DMS79 treated with DMSO at 0.1 percent for 48 hours (cell line): ENCODE measurements around the gene TRMT1.
"Not testable (repeated sequence)": the region's sequence is repeated elsewhere in the genome, so short reads cannot be mapped to it uniquely, and the experiment has no call there.

Source experiments
- DNase-seq: peaks from one replicate; lab custom pipeline; 2025; lab: John Stamatoyannopoulos, UW

TRMT1 gene

DNA sequence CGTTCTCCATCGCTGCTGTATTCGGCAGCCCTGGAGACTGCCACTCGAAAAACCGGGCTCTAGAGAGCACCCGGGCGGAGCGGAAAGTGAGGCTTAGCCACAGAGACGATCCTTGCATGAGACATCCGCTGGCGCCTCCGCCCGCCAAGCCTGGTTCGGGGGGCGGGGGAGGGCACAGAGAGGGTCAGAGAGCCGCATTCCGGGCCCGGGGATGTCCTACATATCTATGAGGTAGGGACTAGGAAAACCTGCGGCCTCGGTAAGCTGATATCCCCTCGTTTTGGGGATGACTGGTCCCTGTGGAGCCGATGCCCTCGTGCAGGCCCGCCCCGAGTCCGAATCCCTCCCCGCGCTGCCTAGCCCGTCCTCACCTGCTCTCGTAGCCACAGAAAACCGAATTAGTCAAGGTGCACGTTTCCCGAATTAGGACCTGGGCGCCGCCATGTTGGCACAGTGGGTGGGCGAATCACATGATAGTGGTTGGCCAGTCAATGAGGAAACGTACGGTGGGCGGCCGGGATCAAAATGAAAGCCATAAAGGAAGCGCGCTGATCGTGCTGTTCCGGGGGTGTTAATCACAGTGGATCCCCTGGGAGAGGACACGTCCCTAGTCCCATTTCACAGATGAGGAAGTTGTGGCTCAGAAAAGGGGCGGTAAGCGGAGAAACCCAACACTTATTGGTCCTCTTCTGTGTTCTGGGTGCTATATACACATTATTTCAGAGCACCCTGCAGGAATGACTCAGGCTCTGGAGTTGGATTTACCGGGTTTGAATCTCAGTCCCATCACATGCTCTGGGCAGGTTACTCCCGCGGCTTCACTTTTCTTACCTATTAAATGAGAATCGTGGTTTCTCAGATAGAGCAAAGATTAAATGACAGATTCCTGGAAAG lies at the start of gene TRMT1:
Gene TRMT1, minus strand, starts transcription at position 459 of the 894 bp plus-strand sequence. Its CDS starts 341 bp downstream, at position 118.
- DNase-seq, result peak; percentile 93

DNA sequence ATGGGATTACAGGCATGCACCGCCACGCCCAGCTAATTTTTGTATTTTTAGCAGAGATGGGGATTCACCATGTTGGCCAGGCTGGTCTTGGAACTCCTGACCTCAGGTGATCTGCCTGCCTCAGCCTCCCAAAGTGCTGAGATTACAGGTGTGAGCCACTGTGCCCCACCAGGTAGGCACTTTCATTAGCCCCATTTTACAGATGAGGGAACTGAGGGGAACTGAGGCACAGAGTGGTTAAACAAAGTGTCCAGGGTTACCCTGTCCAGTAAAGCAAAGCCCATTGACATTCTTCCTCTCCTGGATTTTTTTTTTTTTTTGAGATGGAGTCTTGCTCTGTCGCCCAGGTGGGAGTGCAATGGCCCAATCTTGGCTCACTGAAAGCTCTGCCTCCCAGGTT lies 49.6 kb upstream of the TRMT1 start:
- DNase-seq, result not testable (repeated sequence)

DNA sequence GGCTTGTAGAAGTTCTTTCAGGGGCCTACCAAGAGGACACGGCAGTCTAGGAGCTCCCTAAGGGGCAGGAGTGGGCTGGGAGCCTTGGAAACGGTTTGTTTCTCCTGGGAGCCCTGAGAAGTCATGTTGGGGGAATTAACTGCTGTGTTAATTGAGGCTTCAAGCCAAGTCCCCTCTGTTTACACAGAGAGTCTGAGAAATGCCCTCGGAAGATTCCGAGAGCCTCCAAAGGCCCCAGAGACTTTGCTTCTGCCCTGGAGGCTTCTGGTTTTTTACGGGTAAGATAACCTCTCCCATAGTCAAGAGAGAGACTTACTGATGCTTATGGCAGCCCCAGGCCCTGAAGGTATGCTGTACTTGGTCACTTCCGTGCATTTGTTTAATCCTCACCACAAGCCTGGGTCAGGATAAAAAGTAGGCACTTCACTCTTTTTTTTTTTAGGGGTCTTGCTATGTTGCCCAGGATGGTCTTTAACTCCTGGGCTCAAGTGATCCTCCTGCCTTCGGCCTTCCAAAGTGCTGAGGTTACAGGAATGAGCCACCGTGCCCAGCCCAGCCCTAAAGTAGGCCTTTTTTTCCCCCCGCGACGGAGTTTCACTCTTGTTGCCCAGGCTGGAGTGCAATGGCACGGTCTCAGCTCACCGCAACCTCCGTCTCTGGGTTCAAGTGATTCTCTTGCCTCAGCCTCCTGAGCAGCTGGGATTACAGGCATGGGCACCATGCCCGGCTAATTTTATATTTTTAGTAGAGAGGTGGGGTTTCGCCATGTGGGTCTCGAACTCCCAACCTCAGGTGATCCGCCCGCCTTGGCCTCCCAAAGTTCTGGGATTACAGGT lies 48.8 kb upstream of the TRMT1 start:
- DNase-seq, result peak; percentile 48

DNA sequence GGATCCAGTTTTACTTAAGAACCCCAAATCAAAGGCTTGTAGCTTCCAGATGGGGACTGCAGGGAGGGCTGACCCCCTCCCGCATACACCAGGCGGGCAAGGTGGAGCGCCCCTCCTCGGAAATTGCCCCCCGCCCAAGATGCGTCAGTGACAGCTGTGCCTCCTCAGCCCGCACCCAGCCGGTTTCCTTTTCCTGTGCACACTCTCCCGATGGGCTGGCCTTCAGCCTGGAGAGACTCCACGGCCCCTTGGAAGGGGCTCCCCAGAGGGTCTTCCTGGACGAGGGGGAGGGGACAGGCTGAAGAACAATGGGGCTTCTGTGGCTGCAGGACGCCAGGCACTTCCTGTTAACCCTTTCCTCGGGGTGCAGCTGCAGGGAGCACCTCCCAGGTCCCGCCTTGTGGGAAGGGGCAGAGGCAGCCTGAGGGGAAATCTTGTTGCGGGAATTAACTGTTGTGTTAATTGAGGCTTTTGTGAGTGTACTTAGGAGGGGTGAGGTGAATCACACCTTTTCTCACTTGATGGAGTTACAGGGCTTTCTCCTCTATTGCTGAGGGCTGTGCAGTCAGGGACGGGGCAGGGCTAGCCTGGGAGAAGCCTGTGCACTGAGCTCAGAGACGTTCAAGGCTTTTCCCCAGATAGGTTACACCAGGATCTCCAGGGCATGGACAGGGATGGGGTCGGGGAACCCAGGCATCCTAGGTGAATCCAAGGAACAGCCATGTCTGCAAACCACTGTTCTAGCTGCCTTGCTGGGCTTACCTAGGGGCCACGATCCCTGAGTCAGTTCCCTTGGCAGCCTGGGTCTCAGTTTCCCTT lies 48.0 kb upstream of the TRMT1 start:
- DNase-seq, result peak; percentile 87

DNA sequence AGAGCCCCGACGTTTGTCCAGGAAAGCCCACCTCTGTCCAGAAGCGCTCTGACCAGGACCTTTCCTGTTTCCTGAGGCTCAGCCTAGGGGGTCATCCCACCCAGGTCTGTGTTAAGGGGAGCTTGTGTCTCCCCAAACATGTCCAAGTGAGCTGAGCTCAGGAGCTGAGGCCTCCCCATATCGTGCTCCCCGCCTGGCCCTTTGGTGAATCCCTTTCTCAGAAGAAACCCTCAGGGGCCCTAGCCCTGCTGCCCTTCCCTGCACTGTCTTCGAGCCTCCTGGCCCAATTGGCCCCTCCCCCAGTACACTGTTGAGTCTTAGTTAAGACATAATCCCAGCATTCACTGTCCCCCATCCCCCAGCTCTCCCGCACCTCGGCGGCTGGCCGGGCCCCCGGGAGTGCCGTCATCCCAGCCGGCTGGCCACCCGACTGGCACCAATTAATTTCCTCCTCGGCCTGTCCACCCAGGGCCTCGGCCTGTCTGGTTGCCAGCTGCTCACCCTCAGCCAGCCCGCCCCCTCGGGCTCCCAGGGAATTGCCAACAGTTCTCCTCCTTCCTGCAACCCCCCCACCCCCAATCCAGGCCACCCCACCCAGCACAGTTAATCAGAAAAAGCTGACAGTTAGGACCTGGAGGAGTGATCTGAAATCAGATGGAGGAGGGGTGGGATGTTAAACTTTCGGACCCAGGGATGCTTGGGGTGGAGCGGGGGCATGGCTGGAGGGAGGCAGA lies 47.2 kb upstream of the TRMT1 start:
- DNase-seq, result peak; percentile 78

DNA sequence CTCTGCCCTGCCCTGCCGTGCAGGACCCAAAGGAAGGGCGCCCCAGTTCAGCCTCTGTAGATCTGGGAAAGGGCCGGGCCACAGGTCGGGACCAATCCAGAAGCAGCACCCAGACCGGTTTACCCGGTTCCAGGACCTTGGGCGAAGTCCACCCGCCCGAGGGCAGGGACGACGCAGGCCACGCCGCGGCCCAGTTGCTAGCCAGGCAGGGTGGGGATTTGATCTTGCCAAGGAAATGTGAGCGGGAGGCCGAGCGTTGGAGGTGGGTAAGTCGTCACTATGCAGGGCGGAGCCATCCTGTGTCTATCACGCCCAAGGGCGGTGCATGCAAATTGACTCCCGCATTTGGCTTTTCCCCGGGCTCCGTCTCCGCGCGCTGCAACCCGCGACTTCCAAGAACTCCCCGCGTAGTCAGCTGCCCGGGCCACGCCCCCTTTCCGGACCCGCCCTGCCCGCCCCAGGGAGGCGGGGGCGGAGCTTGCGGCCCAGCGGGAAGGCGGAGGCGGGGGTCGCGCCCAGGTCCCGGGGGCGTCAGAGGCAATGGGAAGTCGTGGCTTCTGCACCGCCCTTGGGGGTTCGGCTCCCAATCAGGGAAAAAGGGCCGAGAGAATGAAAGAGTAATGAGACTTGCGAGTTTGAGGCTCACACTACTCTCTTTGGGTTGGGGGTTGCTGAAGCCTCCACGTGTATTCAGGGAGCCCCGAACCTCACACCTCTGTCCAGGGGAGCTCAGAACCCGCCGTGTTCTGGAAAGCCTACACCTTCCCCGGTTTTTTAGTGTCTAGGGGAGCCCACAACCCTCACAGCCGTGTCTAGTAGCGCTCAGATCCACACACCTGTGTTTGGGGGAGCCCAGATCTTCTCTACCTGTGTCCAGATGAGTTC lies 46.4 kb upstream of the TRMT1 start:
- DNase-seq, result peak; percentile 96

DNA sequence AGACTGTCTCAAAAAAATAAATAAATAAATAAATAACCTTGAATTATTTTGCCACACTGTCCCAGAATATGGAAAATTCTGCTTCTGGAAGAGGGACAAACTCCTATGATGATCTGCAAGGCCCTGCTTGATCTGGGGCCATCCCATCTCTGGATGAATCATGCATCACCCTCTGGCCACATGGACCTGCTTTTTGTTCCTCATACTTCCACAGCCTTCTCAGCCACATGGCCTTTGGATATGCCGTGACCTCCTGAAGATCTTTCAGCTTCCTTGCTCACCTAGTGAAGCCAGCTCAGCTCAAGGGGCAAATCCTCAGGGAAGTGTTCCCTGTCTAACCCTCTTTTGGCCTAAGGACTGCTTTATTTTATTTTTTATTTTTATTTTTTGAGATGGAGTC lies 44.0 kb upstream of the TRMT1 start:
- no peak for DNase-seq

DNA sequence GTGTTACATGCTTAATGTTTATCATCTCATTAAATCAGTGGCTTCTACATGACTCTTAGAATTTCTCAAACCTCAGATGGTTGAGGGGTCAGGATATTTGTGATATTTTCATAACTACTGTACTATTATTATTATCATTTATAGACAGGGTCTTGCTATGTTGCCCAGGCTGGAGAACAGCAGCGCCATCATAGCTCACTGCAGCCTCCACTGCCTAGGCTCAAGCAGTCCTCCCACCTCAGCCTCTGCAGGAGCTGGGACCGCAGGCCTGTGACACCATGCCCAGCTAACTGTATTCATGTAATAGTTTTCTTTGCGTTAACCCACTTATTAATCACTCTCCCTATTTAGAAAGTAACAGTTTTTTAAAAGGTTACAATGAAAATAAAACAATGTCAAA lies 43.2 kb upstream of the TRMT1 start:
- no peak for DNase-seq

DNA sequence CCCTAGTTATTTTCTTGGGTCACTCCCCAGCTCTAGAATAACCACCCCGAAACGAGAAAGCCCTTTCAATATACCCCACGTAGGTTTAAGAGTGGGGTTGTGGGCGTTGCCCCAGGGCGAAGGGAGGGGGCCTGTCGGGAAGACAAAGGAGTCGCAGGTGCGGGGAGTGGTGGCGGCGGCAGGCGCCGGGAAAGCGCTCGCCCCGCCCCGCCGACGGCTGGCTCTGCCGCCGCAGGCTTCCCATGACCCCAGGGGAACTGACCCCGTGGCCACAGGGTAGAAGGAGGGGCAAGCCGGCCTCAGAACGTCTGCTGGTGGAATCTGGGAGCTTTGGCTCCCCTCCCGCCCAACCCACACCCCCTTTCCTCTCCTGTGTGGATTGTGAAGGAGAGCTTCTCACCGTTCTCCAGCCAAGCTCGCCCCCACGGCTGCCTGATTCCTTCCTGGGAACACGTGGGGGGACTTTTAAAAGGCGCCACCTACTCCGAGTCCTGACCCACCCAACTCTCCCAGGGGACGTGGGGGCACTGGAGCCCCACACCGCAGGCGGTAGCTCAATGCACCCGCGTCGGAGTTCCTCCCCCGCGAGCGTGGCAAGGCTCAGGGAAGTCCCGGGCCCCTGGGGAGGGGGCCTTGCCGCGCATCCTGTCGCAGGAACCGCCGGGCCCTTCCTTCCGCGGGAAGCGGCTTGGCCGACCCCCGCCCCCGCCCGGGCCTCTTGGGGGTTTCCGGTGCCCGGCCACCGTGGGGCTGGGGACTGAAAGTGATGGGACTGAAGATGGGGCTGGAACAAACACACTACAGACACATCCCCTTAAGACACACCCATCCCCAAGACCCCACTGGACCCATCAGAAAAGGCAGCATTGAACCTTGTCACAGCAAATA lies 39.2 kb upstream of the TRMT1 start:
- DNase-seq, result peak; percentile 64

DNA sequence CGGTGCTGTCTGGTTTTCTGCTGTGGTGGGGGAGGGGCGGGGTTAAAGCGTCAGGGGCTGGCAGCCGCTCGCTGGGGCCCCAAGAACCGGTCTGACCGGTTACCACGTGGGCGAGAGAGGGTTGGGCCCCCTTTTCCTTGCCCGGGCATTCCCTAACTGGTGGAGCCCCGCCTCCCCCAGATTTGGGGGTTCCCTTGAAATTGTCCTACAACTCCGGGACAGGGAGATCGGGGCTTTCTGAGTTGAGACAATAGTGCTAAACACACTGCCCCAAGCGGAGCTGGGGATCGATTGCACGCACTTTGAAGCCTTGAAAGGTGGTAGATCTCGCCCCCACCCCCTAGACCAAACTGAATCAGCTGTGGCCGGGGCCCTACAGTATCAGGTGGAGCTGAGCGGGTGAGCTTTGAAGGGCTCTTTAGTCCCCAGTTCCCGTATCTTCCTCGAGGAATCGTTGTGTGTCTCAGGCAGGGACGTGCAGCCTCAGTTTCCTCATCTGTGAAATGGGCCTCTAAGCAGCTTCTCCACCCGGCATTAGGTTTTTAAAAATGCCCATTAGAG lies 38.5 kb upstream of the TRMT1 start:
- peak; percentile 87 for DNase-seq

DNA sequence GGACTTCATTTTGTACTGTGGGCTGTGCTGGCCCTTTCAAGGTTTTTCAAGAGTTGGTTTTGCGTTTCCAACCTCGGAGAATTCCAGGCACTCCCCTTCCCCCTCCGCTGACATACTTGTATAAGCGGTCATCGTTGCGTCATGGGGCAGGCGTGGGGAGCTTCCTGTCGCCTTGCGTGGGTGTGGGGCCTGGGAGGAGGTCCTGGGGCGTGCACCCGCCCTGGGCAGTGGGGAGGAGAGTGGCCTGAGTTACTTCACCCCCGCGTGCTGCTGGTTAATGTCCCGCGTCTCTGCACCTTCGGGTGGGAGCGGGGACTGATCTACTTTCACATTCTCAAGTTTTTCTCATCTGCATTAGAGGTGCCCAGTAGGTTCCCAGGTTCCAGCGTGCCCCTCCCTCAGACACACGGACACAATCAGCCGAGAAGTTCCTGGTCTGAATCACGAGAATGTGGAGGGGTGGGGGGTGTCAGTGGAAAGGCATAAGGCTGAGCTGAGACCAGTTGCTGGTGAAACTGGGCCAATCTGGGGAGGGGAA lies 37.8 kb upstream of the TRMT1 start:
- DNase-seq, result peak; percentile 31

DNA sequence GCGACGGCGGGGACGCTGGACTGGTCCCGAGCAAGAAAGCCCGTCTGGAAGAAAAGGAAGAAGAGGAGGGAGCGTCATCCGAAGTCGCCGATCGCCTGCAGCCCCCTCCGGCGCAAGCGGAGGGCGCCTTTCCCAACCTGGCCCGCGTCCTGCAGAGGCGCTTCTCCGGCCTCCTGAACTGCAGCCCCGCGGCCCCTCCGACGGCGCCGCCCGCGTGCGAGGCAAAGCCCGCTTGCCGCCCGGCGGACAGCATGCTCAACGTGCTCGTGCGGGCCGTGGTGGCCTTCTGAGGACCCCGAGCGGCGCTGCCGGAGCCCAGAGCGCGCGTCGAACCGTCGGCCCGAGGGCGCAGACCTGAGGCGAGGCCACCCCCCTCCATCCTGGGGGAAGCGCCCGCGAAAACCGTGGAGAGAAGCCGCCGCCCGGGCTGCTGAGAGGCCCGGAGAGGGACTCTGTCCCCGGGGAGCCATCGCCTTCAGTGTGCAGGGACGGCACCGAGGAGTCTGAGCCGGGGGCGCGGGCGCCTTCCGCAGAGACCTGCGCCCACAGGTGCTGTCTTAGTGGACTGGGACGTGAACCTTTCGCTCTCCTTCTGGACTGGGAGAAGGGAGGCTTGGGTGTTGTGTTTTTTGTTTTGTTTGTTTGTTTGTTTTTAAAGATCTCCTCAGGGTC lies 37.2 kb upstream of the TRMT1 start:
- peak; percentile 32 for DNase-seq

DNA sequence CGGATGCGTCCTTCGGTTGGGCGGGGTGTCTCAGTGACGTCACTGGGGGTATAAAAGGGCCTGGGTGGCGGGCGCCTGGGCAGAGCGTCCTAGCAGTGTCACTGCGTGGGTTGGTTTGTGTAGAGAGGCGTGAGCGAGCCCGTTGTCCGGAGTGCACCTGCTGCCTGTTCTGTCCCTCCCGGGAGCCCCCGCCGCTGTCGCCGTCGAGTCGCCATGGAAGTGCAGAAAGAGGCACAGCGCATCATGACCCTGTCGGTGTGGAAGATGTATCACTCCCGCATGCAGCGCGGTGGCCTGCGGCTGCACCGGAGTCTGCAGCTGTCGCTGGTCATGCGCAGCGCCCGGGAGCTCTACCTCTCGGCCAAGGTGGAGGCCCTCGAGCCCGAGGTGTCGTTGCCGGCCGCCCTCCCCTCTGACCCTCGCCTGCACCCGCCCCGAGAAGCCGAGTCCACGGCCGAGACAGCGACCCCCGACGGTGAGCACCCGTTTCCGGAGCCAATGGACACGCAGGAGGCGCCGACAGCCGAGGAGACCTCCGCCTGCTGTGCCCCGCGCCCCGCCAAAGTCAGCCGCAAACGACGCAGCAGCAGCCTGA lies 36.5 kb upstream of the TRMT1 start:
- DNase-seq, result peak; percentile 87

DNA sequence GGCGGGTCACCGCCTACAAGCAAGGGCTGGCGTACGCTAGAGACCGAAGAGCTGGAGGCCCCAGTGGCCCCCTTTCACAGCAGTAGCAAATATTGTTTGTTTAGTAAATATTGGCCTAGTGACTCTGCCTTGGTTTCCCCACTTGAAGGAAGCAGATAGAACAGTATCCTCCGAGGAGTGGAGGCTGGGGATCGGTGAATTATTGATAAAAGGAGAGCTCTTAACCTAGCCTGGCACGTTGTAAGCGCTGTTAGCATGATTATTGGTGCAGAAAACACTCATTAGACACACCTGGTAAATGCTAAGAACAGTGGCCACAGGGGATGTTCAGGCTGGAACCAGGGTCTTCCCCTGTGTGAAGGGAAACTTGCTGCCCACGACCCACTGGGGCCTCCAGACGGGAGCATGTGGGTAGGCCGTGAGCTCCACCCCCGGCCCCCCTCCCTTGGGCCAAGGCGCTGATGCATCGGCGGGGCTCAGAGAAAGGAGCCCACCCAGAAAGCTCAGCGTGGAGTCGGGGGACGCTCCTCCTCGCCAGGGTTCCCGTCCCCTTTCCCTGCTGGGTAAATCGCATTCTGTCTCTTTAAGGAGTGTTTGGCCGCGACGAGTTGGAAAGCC lies 35.9 kb upstream of the TRMT1 start:
- DNase-seq, result peak; percentile 35

DNA sequence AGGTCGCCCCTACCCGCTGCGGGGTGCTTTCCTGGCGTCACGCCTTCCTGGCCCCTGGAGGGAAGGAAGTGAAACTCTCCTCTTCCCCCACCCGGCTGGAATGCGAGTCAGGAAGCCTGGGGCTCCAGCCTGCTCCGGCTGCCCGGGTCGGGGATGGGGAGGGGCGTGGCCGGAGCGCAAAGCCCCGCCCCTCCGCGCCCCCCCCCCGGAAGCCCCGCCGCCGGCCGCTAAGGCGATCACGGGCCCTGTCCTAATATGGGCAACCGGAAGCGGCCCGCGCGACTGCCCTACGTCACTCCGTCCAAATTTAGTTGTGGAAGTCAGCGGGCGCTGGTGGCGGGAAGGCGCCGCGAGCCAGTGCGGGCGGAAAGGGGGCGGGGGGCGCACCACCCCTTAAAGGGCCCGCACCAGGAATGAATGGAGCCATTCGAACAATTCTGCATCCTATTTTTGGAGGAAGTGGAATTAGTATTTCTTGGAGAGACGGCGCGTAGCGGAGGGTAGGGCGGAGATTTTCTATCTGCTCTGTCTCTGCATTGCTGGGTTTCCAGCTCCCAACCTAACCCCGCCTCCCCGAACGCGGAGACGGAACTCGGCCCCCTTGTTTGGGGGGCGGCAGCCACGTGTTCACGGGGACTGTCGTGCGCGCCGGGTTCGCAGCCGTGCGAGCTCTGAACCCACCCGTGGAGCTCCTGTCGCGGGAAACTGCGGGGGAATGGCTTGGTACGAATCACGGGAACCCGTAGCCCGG lies 35.2 kb upstream of the TRMT1 start:
- DNase-seq, result peak; percentile 96

DNA sequence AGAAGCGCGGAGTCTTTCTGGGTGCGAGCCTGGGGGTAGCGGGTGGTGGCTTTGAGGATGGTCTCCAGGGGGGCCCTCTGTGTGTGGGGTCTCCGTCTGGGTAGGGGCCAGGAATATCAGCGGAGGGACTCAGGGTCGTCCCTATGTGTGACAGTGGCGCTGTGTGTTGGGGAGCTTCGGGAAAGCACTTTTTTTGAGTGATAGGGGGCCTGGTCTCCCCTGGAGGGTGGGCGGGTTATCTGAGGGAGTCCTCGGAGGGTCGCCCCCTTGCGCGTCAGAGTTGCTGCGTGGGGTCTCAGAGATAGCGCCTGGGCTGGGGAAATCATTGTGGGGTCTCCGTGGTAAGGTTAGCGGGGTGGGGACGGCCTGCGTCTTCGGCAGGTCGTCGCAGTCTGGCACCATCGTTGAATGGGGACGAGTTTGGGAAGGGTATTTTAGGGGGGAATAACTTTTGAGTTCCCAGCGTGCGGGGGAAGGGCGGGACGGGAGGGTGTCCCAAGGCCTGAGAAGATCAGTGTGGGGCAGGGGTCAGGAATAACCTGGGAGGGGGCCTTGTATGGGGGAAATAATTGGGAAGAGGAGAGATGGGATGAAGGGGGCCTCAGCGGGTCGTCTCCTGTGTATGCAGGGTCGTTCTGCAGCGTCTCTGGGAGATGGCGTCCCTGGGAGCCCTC lies 34.5 kb upstream of the TRMT1 start:
- no peak for DNase-seq
